Cardiac muscle cell (in vitro differentiated cells and primary cell): ENCODE measurements around the gene PTPN12. TPM values are rescaled to one million over a fixed set of nuclear protein-coding genes. Genes with fewer than 3 reads are reported as not detected.
"Not testable (repeated sequence)": the region's sequence is repeated elsewhere in the genome, so short reads cannot be mapped to it uniquely, and the experiment has no call there.

Experiments used
- DNase-seq, 2 donors: peaks; one replicate each; pipeline versions ENCODE4 v3.0.0 to v3.0.0-alpha.2; 2010 to 2017; ENCODE audit warnings: low read depth in 1 of 2, low spot score in 1 of 2
- H3K27ac ChIP-seq: fragments of 200-600 bp; sonication (generic); 2 replicates; pipeline ENCODE4 v1.5.1; 2016
- H3K27me3 ChIP-seq: fragments of 200-600 bp; sonication (generic); 2 replicates; pipeline ENCODE4 v1.6.0; 2016; ENCODE audit warnings: control low read depth
- H3K36me3 ChIP-seq: fragments of 200-600 bp; sonication (generic); 2 replicates; pipeline ENCODE4 v1.5.1; 2016; ENCODE audit warnings: control low read depth
- H3K4me1 ChIP-seq: fragments of 200-600 bp; sonication (generic); 2 replicates; pipeline ENCODE4 v1.8.1; 2017; ENCODE audit warnings: low read depth, mild to moderate bottlenecking, mixed run types
- H3K4me3 ChIP-seq: fragments of 200-600 bp; sonication (generic); 2 replicates; pipeline ENCODE4 v1.5.1; 2016; ENCODE audit warnings: mild to moderate bottlenecking
- H3K9me3 ChIP-seq: fragments of 200-600 bp; sonication (generic); 2 replicates; pipeline ENCODE4 v1.5.1; 2017; ENCODE audit warnings: low read depth, mild to moderate bottlenecking, control low read depth
- CTCF ChIP-seq: IDR thresholded peaks from 2 replicates; pipeline ENCODE4 v1.5.1; 2012; ENCODE audit warnings: low read depth, mild to moderate bottlenecking, low read length
- polyA plus RNA-seq: library from polyadenylated mRNA; unstranded; fragments of >200 nt; fragmentation: Nextera tagmentation; extraction: Ambion mirVana; gene quantifications from 2 replicates; pipeline ENCODE4 v1.2.1, GENCODE V29; 2016
- total RNA-seq: library from RNA; depleted of rRNA; stranded (reverse); fragments of >200 nt; gene quantifications from 2 replicates; pipeline ENCODE4 v1.2.3, GENCODE V29; 2016

The PTPN12 gene
- total and polyA plus RNA-seq, 2 experiments from 2014 or later: 13.4 to 19.3 TPM

GRCh38 chr7:77504951-77505350 lies 32.1 kb upstream of the PTPN12 start:
- Histone ChIP-seq H3K9me3 (no peaks in the 10 kb centered on the region), H3K27ac (no peak overlapping the region), H3K4me1 (no peaks in the 10 kb centered on the region), H3K4me3 (no peak overlapping the region), H3K27me3 (no peaks in the 10 kb centered on the region), H3K36me3 (no peaks in the 10 kb centered on the region)
- no peak for DNase-seq
- TF ChIP-seq CTCF: no peak

GRCh38 chr7:77506899-77507298 lies 30.2 kb upstream of the PTPN12 start:
- Histone ChIP-seq H3K27me3 (no peaks in the 10 kb centered on the region), H3K4me3 (no peak overlapping the region), H3K4me1 (no peaks in the 10 kb centered on the region), H3K9me3 (no peaks in the 10 kb centered on the region), H3K27ac (no peak overlapping the region), H3K36me3 (no peaks in the 10 kb centered on the region)
- DNase-seq: no peak
- TF ChIP-seq CTCF: no peak

GRCh38 chr7:77513002-77513670 lies 24.0 kb upstream of the PTPN12 start:
- H3K4me3 ChIP-seq, H3K27me3 ChIP-seq, H3K36me3 ChIP-seq, DNase-seq, H3K9me3 ChIP-seq, H3K27ac ChIP-seq, H3K4me1 ChIP-seq: not testable (repeated sequence)

GRCh38 chr7:77516085-77516484 lies 21.0 kb upstream of the PTPN12 start:
- no peak overlapping the region for H3K4me3 ChIP-seq
- DNase-seq: no peak
- no peaks in the 10 kb centered on the region for H3K4me1 ChIP-seq
- no peaks in the 10 kb centered on the region for H3K36me3 ChIP-seq
- TF ChIP-seq CTCF: no peak
- H3K9me3 ChIP-seq: no peaks in the 10 kb centered on the region
- H3K27ac ChIP-seq: no peak overlapping the region
- no peaks in the 10 kb centered on the region for H3K27me3 ChIP-seq

- H3K4me1 ChIP-seq: no peaks in the 10 kb centered on the region
- H3K36me3 ChIP-seq: no peaks in the 10 kb centered on the region
- H3K9me3 ChIP-seq: no peaks in the 10 kb centered on the region
- no peak overlapping the region for H3K27ac ChIP-seq
- no peak for DNase-seq
- no peaks in the 10 kb centered on the region for H3K27me3 ChIP-seq
- no peak overlapping the region for H3K4me3 ChIP-seq
- no peak for TF ChIP-seq CTCF
These were observed 16.8 kb upstream of the PTPN12 start for GRCh38 chr7:77520261-77520660.

- not testable (repeated sequence) for H3K9me3 ChIP-seq, H3K36me3 ChIP-seq, H3K27ac ChIP-seq, DNase-seq, H3K4me3 ChIP-seq, H3K4me1 ChIP-seq, H3K27me3 ChIP-seq
These were observed 15.6 kb upstream of the PTPN12 start for GRCh38 chr7:77521537-77521936.

GRCh38 chr7:77524731-77525130 lies 12.4 kb upstream of the PTPN12 start:
- Histone ChIP-seq H3K36me3 (no peaks in the 10 kb centered on the region), H3K9me3 (no peaks in the 10 kb centered on the region), H3K27ac (no peak overlapping the region), H3K4me3 (no peak overlapping the region), H3K27me3 (no peaks in the 10 kb centered on the region), H3K4me1 (no peaks in the 10 kb centered on the region)
- TF ChIP-seq CTCF: no peak
- no peak for DNase-seq
